LNCaP clone FGC (cell line): ENCODE measurements around the gene TFPI.

Source experiments
- DNase-seq: peaks from one replicate; pipeline ENCODE4 v3.0.0-alpha.2; 2011; ENCODE audit warnings: low read depth
- H3K4me3 ChIP-seq: 2 replicates; pipeline ENCODE4 v1.5.1; 2011; ENCODE audit warnings: mild to moderate bottlenecking, low read depth, low read length, control low read depth
- TF ChIP-seq, protein P1 (sequence below): IDR thresholded peaks from 2 replicates; pipeline ENCODE4 v1.5.1; 2012; ENCODE audit warnings: mild to moderate bottlenecking; ENCODE audit not compliant: control insufficient read depth, insufficient read depth; ENCODE audit errors: extremely low read depth

Gene TFPI

DNA sequence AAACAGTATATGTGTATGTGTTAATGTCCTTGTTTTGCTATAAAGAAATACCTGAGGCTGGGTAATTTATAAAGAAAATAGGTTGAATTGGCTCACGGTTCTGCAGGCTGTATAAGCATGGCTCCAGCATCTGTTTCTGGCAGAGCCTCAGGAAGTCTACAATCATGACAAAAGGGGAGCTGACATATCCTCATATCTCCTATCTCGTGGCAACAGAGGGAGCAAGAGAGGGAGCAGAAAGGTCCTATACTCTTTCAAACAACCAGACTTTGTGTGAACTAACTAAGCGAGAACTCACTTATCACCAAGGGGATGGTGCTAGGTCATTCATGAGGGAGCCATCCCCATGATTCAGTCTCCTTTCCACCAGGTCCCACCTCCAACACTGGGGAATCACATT, 119.2 kb downstream of the TFPI start:
- TF ChIP-seq, protein P1, sequence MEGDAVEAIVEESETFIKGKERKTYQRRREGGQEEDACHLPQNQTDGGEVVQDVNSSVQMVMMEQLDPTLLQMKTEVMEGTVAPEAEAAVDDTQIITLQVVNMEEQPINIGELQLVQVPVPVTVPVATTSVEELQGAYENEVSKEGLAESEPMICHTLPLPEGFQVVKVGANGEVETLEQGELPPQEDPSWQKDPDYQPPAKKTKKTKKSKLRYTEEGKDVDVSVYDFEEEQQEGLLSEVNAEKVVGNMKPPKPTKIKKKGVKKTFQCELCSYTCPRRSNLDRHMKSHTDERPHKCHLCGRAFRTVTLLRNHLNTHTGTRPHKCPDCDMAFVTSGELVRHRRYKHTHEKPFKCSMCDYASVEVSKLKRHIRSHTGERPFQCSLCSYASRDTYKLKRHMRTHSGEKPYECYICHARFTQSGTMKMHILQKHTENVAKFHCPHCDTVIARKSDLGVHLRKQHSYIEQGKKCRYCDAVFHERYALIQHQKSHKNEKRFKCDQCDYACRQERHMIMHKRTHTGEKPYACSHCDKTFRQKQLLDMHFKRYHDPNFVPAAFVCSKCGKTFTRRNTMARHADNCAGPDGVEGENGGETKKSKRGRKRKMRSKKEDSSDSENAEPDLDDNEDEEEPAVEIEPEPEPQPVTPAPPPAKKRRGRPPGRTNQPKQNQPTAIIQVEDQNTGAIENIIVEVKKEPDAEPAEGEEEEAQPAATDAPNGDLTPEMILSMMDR = no peak
- no peak overlapping the region for H3K4me3 ChIP-seq
- DNase-seq = no peak

DNA sequence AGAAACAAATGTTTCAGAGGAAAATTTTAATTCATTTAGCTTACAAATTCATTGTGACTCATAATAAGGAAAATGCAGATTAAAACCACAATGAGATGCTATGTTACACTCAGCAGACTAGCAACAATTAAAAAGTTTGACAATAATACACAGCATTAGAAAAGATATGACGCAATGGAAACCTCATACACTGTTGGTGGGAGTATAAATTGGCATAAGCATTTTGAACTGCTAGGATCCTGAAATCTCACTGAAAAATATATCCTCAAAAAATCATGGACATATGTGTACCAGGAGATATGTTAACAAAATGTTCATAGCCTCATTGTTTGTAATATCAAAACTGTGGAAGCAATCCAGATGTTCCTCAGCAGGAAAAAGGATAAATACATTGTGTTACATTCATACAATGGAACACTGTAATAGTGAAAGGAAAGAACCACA, 119.9 kb downstream of the TFPI start:
- TF ChIP-seq, protein P1 = no peak
- DNase-seq = no peak

DNA sequence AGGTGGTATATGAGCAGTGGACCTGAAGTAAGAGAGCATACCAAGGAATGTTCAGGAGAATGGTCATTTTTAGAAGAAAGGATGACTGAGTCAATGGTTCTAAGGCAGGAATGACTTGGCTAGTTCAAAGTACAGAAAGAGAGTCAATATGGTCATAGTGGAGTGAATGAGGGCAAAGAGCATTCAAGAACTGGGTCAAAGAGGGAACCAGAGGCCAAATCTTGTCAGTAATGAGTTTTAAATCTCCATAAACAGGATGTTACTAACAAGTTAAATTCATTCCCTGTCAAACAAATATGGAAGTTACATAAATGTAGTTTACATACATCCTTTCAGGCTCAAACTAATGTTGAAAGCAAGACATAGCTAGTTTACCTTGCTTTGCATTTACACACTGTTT, 122.3 kb downstream of the TFPI start:
- H3K4me3 ChIP-seq = no peak overlapping the region
- DNase-seq = no peak
- TF ChIP-seq, protein P1 = no peak

More for the DNA sequence above, 119.9 kb downstream of the TFPI start:
- no peak overlapping the region for H3K4me3 ChIP-seq

DNA sequence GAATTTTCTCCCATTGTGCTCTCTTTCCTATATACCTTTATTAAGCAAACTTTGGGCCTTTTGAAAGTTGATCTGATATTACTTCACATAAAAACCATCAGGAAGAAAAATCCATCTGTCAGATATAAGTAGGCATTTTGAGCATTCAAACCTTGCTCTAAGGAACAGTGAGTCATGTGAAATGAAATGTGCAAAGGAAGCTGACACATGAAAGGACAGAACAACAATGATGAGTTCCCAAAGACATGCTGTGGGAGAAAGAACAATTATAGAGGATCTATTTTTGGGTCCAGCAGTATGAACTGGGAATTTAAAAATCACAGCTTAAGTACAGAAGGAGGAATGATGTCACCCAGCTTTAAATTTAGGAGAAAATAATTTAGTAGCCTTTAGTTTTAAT, 124.2 kb downstream of the TFPI start:
- H3K4me3 ChIP-seq = no peak overlapping the region
- TF ChIP-seq, protein P1 = no peak
- DNase-seq = no peak

DNA sequence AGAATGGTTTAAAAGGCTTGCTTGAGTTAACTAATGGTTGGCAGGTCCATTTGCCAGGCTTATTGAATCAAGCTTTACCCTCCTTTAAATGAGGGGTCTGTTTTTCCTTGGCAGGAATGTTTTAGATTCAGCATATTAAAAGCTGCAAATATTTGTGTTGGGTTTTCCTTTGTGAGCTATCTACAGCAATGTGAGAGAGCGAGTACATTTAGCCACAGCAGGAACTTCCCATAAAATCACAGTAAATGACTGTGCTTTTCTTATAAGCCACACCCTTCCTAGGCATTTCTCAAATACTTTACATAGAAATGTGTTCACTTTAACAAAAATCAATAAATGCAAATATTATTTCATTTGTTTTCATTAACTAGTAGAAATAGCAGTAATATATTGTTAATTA, 130.1 kb downstream of the TFPI start:
- no peak overlapping the region for H3K4me3 ChIP-seq
- no peak for DNase-seq
- TF ChIP-seq, protein P1 = no peak

DNA sequence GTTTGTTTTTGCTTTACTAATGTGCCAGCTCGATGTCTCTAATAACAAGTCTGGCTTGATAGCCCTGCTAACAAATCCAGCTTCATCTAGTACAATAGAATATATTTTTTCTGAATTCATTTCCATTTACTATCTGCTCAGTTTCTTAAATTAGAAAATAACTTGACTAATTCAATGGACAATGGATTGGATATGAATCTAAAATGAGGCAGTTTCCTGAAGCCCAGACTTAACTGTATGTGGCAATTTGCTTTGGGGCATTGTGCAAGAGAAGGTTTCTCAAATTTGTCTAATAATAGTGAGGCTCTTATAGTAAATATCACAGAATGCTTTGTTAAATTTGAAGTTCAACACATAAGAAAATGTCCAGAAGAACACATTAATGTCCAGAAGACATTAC, 132.0 kb downstream of the TFPI start:
- no peak for DNase-seq
- TF ChIP-seq, protein P1 = no peak
- H3K4me3 ChIP-seq = no peak overlapping the region

DNA sequence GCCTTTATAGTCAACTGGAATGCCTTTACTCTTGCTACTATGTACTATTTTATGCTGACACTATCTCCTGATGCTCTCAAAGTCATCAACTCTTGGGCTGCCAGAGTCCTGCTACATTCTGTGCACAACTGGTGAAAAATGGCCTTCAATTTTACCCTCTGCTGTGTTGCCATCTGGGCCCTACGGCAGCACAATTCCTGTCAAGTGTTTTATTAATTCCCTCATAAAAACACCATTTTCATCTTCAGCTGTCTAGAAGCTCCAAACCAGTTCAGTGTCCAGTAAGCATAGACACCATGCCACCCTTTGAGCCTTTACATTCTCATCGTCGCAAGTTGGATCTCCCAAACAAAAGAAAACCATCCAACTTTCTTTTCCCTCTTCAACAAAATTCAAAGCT, 132.7 kb downstream of the TFPI start:
- no peak for DNase-seq
- H3K4me3 ChIP-seq = no peak overlapping the region
- TF ChIP-seq, protein P1 = no peak
